K562 (cell line): ENCODE measurements around the gene MAST1. TPM values are rescaled to one million over a fixed set of nuclear protein-coding genes. Genes with fewer than 3 reads are reported as not detected.
A peak's percentile ranks its signal among the peaks of the same experiment; 100 is the strongest.

Source experiments
- ARID1B ChIP-seq: fragments of 450-650 bp; IDR thresholded peaks from 2 replicates; pipeline ENCODE4 v1.6.1; 2016; ENCODE audit warnings: antibody characterized with exemption, mild to moderate bottlenecking, inconsistent platforms
- CBFA2T3 ChIP-seq: fragments of 450-650 bp; IDR thresholded peaks from 2 replicates; pipeline ENCODE4 v1.6.1; 2017
- ELF4 ChIP-seq: fragments of 450-650 bp; formaldehyde crosslinking; IDR thresholded peaks from 2 replicates; pipeline ENCODE4 v1.4.0; 2022; ENCODE audit warnings: missing genetic modification characterization
- FOXJ2 ChIP-seq: fragments of 200-800 bp; sonication (Bioruptor generic); IDR thresholded peaks from 2 replicates; pipeline ENCODE4 v1.6.1; 2016; ENCODE audit warnings: missing genetic modification characterization, missing compliant biosample characterization
- FOXO4 ChIP-seq: fragments of 450-650 bp; formaldehyde crosslinking; IDR thresholded peaks from 2 replicates; pipeline ENCODE4 v1.4.0; 2020; ENCODE audit warnings: mild to moderate bottlenecking, moderate library complexity
- NCOA1 ChIP-seq: fragments of 450-650 bp; IDR thresholded peaks from 2 replicates; pipeline ENCODE4 v1.6.1; 2016; ENCODE audit warnings: low read depth
- POLR2B ChIP-seq: fragments of 450-650 bp; IDR thresholded peaks from 2 replicates; pipeline ENCODE4 v1.6.1; 2018; ENCODE audit warnings: low read depth; ENCODE audit not compliant: partially characterized antibody
- REST ChIP-seq, 2 experiments: fragments of 450-650 bp; formaldehyde crosslinking in 1 of 2; IDR thresholded peaks; 2 replicates each; pipeline versions ENCODE4 v1.4.0 to v1.6.1; 2014 to 2020; ENCODE audit warnings: mild to moderate bottlenecking in 2 of 2, borderline replicate concordance in 1 of 2, low read depth in 1 of 2
- SREBF2 ChIP-seq: sonication (generic); formaldehyde crosslinking; IDR thresholded peaks from 2 replicates; pipeline ENCODE4 v1.4.0; 2020; ENCODE audit warnings: mild to moderate bottlenecking, missing genetic modification reagents
- ZBTB5 ChIP-seq: fragments of 450-650 bp; IDR thresholded peaks from 2 replicates; pipeline ENCODE4 v1.6.1; 2017; ENCODE audit warnings: antibody characterized with exemption
- ZBTB7A ChIP-seq: IDR thresholded peaks from 2 replicates; pipeline ENCODE4 v1.6.1; 2011; ENCODE audit warnings: low read depth, mild to moderate bottlenecking, low read length, moderate library complexity, borderline replicate concordance; ENCODE audit not compliant: control insufficient read depth
- ZNF707 ChIP-seq: fragments of 250-450 bp; sonication (Bioruptor Pico); conservative IDR thresholded peaks from 2 replicates; pipeline ENCODE4 v1.8.0; 2022; ENCODE audit warnings: inconsistent platforms, mild to moderate bottlenecking, moderate library complexity
- polyA plus RNA-seq, 8 experiments: library from polyadenylated mRNA; depleted of rRNA in 4 of 8; stranded (reverse) in 5 of 8; unstranded in 3 of 8; fragments of >200 nt; fragmentation: Nextera tagmentation in 2 of 8; fragmentation: Illumina TruSeq in 1 of 8; extraction: Ambion mirVana in 2 of 8; extraction: Trizol in 1 of 8; gene quantifications; 2 replicates each; pipeline versions ENCODE4 v1.2.1 to v1.2.3, GENCODE V29; 2011 to 2014; ENCODE audit warnings: inconsistent platforms in 1 of 8, missing spikeins in 1 of 8
- total RNA-seq, 7 experiments: library from RNA; depleted of rRNA in 6 of 7; stranded (reverse); fragments of >200 nt in 6 of 7; fragmentation: Illumina TruSeq in 2 of 7; extraction: Trizol in 2 of 7; gene quantifications; 2 replicates each; pipeline versions ENCODE4 v1.2.1 to v1.2.3, GENCODE V29; 2011 to 2021; ENCODE audit warnings: low replicate concordance in 1 of 7

Gene MAST1
- total and polyA plus RNA-seq, 9 of the 15 experiments (the other 6 are each of a cell fraction or from before 2014, with no cell fraction given): 0.48 to 10.3 (median 3.9) TPM

- TF ChIP-seq REST (IDR thresholded peaks at IDR 0.05; ENCODE audit: borderline replicate concordance) (no peak), REST (CRISPR knock-in tag; IDR thresholded peaks at IDR 0.05; ENCODE audit: low read depth) (no peak), ZBTB7A (peak; percentile 17; the same call in 1 of the 2 replicates), ELF4 (CRISPR knock-in tag) (no peak), ZNF707 (CRISPR knock-in tag) (no peak), ZBTB5 (no peak), CBFA2T3 (peak; percentile 57), FOXJ2 (no peak), POLR2B (no peak), FOXO4 (CRISPR knock-in tag) (no peak), SREBF2 (CRISPR knock-in tag) (no peak), ARID1B (peak; percentile 45; the same call in 1 of the 2 replicates), NCOA1 (no peak)
Measured at GRCh38 chr19:12799742-12800465, 38.4 kb upstream of the MAST1 start (continued).
